T-helper 1 cell treated with Interleukin-12 subunit alpha and Interleukin-12 subunit beta and Interleukin-4 antibody, amounts not matched to agents 30 μg/mL and 1 μg/mL, for 36 hours (primary cell): ENCODE results near the gene TMEM18.

Experiments
- H3K27ac Mint-ChIP-seq: one replicate; pipeline ENCODE4 v1.8.0; 2021; ENCODE audit warnings: mild to moderate bottlenecking, mixed read lengths
- H3K27me3 Mint-ChIP-seq: one replicate; pipeline ENCODE4 v1.8.0; 2021; ENCODE audit warnings: low read depth, mixed read lengths
- H3K36me3 Mint-ChIP-seq: one replicate; pipeline ENCODE4 v1.8.0; 2021; ENCODE audit warnings: low read depth, mixed read lengths
- H3K4me1 Mint-ChIP-seq: one replicate; pipeline ENCODE4 v1.8.0; 2021; ENCODE audit warnings: low read depth, mixed read lengths
- H3K4me3 Mint-ChIP-seq: one replicate; pipeline ENCODE4 v1.8.0; 2021; ENCODE audit warnings: mild to moderate bottlenecking, moderate library complexity, mixed read lengths
- H3K9me3 Mint-ChIP-seq: one replicate; pipeline ENCODE4 v1.8.0; 2021; ENCODE audit warnings: mixed read lengths

Gene TMEM18

DNA sequence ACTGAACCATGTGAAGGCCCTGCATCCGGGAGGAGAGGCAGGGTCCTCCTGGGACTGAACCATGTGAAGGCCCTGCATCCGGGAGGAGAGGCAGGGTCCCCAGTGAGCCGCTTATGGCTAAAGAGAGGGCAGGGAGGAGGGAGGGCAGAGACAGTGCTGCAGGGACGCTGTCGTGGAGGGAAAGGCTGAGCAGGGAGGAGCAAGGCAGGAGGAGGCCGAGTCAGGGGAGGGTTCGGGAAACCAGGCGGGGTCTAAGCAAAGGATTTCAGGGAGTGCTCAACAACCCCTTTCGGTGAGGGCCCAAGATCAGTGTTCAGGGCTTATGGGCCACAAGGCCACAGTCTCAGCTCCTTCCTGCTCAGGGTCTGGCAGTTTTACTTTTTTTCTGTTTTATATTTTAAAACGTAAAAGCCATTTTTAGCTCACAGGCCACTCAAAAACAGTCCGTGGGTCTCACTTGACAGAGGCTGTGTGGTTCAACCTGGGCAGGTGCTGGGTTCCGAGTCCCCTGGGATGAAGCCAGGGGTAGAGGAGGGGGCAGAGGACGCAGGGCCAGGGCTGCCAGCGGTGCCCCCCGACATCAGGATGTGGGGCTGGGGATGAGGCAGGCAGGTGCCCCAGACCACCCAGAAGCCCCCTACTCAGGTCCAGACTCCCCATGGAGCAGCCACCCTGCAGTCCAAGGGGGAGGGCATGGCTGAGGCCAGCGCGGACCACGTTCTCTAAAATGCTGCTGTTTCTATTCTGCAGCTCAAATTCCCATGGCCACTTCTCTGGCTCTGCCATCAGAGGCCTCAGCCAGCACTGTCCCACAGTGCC is 5.2 kb downstream of the TMEM18 start:
- H3K27me3 Mint-ChIP-seq = no peaks in the 10 kb centered on the region
- H3K36me3 Mint-ChIP-seq = peaks cover 38% of the 10 kb centered on the region
- H3K4me1 Mint-ChIP-seq = peaks cover 18% of the 10 kb centered on the region
- H3K9me3 Mint-ChIP-seq = peaks cover 5% of the 10 kb centered on the region
- no peak overlapping the region for H3K4me3 Mint-ChIP-seq
- H3K27ac Mint-ChIP-seq = no peak overlapping the region

DNA sequence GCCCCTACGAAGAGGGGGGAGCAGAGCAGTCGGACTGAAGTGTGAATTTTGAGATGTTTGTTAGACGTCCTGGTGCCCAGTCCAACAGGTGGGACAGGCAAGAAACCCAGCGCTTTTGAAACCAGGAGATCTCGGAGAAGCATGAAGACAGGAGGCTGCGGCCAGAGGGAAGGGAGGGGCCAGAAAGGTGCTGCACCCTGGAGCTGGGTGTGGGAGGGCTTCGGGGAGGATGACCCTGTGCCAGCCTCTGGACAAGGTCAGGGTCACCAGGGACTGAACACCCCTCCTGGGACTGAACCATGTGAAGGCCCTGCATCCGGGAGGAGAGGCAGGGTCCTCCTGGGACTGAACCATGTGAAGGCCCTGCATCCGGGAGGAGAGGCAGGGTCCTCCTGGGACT is 6.1 kb downstream of the TMEM18 start:
- Mint-ChIP-seq H3K27me3 (no peaks in the 10 kb centered on the region), H3K4me3 (no peak overlapping the region), H3K9me3 (peaks cover 6% of the 10 kb centered on the region), H3K4me1 (peaks cover 16% of the 10 kb centered on the region), H3K36me3 (peaks cover 43% of the 10 kb centered on the region), H3K27ac (no peak overlapping the region)

DNA sequence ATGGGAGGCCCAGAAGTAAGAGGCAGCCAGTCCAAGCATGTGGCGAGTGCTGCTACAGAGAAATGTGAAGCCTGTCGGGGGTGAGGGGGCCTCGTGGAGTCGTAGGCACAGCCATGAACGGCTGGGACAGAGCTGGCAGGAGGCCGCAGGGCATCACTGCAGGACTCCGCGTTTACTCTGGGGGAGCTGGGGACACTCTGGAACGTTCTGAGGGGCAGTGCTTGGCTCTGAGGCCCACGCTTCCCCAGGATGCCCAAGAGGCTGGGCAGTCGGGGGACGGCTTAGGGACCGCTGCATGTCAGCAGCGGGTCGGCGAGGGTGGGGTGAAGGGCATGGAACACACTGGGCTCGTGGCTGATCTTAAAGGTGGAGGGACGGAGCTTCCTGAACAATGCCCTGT is 6.6 kb downstream of the TMEM18 start:
- H3K9me3 Mint-ChIP-seq = peaks cover 11% of the 10 kb centered on the region
- H3K27ac Mint-ChIP-seq = no peak overlapping the region
- no peak overlapping the region for H3K4me3 Mint-ChIP-seq
- peaks cover 15% of the 10 kb centered on the region for H3K4me1 Mint-ChIP-seq
- no peaks in the 10 kb centered on the region for H3K27me3 Mint-ChIP-seq
- peaks cover 48% of the 10 kb centered on the region for H3K36me3 Mint-ChIP-seq

DNA sequence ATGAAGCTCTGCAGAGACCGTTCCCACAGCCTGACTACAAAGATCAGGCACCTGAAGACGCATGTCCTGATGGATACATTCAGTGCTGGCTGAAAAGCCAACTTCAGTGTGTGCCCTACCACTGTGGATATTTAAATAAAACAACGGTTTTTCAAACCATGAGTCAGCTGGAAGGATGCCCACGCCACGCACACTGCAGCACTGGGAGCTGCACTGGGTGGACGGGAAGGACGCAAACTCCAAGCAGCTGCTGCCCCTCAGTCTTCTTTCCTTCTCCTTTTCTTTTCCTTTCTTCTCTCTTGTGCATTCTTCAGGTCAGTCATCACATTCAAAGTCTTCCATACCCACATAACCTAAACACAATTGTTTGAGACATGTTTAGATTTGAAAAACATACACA is 7.9 kb downstream of the TMEM18 start:
- peaks cover 20% of the 10 kb centered on the region for H3K9me3 Mint-ChIP-seq

DNA sequence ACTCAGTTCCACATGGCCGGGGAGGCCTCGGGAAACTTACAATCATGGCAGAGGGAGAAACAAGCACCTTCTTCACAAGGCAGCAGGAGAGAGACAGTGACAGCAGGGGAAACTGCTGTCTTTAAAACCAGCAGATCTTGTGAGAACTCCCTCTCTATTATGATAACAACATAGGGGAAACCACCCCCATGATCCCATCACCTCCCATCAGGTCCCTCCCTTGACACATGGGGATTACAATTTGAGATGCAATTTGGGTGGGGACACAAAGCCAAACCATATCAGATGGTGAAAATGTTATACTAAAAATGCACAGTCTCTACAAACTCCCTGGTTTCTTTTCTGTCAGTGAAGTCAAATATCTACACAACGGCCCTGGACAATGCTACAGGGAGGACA is 9.2 kb downstream of the TMEM18 start:
- Mint-ChIP-seq H3K27ac (no peak overlapping the region), H3K4me1 (peaks cover 8% of the 10 kb centered on the region), H3K9me3 (peaks cover 20% of the 10 kb centered on the region), H3K36me3 (peaks cover 67% of the 10 kb centered on the region), H3K27me3 (no peaks in the 10 kb centered on the region), H3K4me3 (no peak overlapping the region)

More for the DNA sequence above, 7.9 kb downstream of the TMEM18 start:
- no peak overlapping the region for H3K4me3 Mint-ChIP-seq
- H3K36me3 Mint-ChIP-seq = peaks cover 56% of the 10 kb centered on the region
- H3K27ac Mint-ChIP-seq = no peak overlapping the region
- H3K27me3 Mint-ChIP-seq = no peaks in the 10 kb centered on the region
- peaks cover 7% of the 10 kb centered on the region for H3K4me1 Mint-ChIP-seq

DNA sequence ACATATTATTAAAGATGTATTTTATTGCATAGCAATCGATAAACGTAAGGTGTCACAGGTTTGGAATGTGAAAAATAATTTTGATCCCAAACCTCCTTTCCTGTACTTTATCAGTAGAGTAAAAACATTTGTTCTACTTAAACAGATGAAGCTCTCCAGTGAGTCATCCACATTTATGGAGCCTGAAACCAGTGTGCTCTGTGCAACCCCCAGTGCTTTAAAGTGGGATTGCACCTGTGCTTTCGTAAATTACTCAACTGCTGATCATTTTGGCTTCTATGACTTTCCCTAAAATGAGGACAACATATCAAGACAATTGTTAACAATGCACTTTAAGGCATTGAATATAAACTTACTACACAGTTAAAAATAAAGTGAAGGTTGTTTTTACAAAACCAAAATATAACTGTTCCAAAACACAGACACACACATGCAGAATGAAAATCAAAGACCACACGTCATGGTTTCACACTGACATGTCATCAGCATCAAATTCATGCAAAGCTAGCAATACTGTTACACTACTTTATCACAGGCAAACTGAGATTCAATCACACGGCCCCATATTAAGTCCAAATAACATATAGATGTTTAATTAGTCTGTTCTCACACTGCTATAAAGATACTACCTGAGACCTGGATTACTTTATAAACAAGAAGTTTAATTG is 9.7 kb downstream of the TMEM18 start:
- Mint-ChIP-seq H3K36me3 (peaks cover 64% of the 10 kb centered on the region), H3K4me3 (no peak overlapping the region), H3K9me3 (peaks cover 20% of the 10 kb centered on the region), H3K27me3 (no peaks in the 10 kb centered on the region), H3K4me1 (peaks cover 12% of the 10 kb centered on the region), H3K27ac (no peak overlapping the region)

DNA sequence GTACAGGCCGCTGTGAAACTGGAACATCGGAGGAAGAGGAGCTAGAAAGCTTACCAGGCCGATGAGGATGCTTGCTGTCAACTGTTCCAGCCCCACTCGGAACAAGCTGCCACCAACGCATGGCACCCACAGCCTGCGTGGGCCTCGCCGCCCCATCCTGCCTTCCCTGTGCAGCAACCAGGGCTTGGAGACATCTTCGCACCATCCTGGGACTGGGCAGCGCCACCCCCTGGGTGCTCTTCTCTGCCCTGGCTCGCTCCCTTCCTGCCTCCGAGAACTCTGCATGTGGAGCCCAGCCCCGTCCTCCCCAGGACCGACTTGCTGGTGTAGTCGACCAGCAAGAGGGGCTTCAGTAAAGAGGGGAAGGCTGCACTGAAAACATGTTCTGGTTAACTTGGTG is 10.8 kb downstream of the TMEM18 start:
- no peak overlapping the region for H3K4me3 Mint-ChIP-seq
- no peak overlapping the region for H3K27ac Mint-ChIP-seq

DNA sequence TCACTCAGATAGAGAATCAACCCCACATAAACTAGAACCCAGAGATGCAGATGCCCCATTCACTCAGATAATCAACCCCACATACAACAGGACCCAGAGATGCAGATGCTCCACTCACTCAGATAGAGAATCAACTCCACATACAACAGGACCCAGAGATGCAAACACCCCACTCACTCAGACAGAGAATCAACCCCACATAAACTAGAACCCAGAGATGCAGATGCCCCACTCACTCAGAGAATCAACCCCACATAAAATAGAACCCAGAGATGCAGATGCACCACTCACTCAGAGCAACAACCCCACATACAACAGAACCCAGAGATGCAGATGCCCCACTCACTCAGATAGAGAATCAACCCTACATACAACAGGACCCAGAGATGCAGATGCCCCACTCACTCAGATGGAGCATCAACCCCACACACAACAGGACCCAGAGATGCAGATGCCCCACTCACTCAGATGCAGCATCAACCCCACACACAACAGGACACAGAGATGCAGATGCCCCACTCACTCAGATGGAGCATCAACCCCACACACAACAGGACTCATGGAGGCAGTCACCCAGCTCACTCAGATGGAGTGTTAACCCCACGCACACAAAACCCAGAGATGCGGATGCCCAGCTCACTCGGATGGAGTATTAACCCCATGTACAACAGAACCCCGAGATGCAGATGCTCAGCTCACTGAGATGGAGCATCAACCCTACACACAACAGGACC is 11.7 kb downstream of the TMEM18 start:
- Mint-ChIP-seq H3K4me1 (peaks cover 16% of the 10 kb centered on the region), H3K9me3 (peaks cover 20% of the 10 kb centered on the region)

More for the DNA sequence above, 10.8 kb downstream of the TMEM18 start:
- H3K9me3 Mint-ChIP-seq = peaks cover 20% of the 10 kb centered on the region
- peaks cover 64% of the 10 kb centered on the region for H3K36me3 Mint-ChIP-seq
- H3K4me1 Mint-ChIP-seq = peaks cover 16% of the 10 kb centered on the region
- H3K27me3 Mint-ChIP-seq = peaks cover 2% of the 10 kb centered on the region

DNA sequence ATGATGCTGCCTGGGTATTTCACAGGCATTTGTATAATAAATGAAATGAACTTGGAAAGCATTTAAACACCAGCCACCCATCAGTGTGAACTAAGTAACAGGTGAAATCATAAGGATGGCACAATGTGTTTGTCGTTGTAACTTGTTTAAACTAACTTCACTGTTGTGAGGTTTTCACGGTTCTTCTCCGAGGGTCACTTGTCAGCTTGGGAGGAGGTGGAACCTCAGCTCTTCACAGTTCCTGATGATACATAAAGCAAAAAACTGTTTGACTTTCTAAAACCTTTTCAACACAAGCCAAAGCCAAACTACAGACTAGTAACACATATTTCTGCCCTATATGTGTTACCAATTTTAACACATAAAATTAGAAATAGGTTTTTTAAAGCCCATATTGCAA is 13.1 kb downstream of the TMEM18 start:
- Mint-ChIP-seq H3K4me1 (peaks cover 16% of the 10 kb centered on the region), H3K27me3 (peaks cover 7% of the 10 kb centered on the region), H3K4me3 (no peak overlapping the region), H3K9me3 (peaks cover 20% of the 10 kb centered on the region), H3K36me3 (peaks cover 48% of the 10 kb centered on the region), H3K27ac (no peak overlapping the region)

More for the DNA sequence above, 11.7 kb downstream of the TMEM18 start:
- Mint-ChIP-seq H3K4me3 (no peak overlapping the region), H3K27ac (no peak overlapping the region), H3K27me3 (peaks cover 3% of the 10 kb centered on the region), H3K36me3 (peaks cover 59% of the 10 kb centered on the region)

DNA sequence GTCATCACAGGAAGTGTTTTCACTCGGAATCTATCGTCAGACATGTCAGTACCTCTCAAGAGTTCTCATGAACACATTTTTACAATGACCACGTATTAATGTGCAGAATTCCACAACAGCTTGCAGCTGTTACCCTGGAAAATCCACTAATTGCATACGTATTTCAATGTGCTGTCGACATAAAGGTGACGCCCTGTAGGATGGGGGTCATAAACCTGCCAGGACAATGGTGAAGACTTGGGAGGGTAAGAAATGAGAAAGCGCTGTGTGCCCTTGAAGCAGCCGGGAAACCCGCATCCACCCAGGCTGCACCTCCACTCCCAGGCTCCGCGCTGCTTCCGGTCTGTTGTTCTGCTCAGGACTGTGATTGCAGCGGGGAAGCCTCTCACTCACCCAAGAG is 14.0 kb downstream of the TMEM18 start:
- H3K9me3 Mint-ChIP-seq = peaks cover 20% of the 10 kb centered on the region
- no peak overlapping the region for H3K27ac Mint-ChIP-seq
- H3K27me3 Mint-ChIP-seq = peaks cover 8% of the 10 kb centered on the region
- peaks cover 40% of the 10 kb centered on the region for H3K36me3 Mint-ChIP-seq
- H3K4me1 Mint-ChIP-seq = peaks cover 16% of the 10 kb centered on the region
- H3K4me3 Mint-ChIP-seq = no peak overlapping the region

DNA sequence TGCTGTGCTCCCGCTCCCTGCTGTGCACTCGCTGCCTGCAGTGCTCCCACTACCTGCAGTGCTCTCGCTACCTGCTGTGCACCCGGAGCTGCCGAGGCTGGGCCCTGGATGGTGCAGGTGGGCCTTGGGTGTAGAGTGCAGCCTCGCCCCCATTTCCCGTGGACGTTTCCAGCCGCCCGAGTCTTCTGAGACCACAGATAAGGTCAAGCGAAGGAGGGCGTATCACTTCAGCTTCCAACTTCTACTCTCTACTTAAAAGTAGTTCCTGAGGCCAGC is 15.9 kb downstream of the TMEM18 start:
- Mint-ChIP-seq H3K9me3 (peaks cover 15% of the 10 kb centered on the region), H3K36me3 (peaks cover 27% of the 10 kb centered on the region), H3K4me1 (peaks cover 21% of the 10 kb centered on the region), H3K27ac (no peak overlapping the region), H3K4me3 (no peak overlapping the region), H3K27me3 (peaks cover 8% of the 10 kb centered on the region)

DNA sequence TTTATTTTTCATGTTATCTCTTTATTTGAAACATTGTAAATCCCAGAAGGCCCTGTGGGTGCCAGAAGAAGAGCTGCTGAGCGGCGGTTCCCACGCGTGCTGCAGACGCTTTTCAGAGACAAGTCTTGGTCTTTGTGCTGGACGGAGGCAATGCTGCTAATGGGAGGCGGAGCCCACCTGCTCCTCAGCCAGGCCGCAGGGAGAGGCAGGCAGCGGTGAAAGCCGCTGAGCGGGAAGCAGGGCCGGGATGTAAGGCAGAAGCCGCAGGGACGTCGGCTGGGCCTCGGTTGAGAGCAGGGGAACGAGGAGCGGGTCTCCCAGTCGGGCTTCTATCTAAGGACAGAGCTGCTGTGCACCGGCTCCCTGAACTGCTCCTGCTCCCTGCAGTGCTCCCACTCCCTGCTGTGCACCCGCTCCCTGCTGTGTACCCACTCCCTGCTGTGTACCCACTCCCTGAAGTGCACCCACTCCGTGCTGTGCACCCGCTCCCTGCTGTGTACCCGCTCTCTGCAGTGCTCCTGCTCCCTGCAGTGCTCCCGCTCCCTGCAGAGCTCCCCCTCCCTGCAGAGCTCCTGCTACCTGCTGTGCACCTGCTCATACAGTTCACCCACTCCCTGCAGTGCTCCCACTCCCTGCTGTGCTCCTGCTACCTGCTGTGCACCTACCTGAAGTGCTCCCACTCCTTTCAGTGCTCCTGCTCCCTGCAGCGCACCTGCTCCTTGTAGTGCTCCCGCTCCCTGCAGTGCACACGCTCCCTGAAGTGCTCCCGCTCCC is 16.4 kb downstream of the TMEM18 start:
- Mint-ChIP-seq H3K9me3 (peaks cover 10% of the 10 kb centered on the region), H3K27ac (no peak overlapping the region), H3K27me3 (peaks cover 8% of the 10 kb centered on the region), H3K4me1 (peaks cover 21% of the 10 kb centered on the region), H3K36me3 (peaks cover 22% of the 10 kb centered on the region), H3K4me3 (no peak overlapping the region)

DNA sequence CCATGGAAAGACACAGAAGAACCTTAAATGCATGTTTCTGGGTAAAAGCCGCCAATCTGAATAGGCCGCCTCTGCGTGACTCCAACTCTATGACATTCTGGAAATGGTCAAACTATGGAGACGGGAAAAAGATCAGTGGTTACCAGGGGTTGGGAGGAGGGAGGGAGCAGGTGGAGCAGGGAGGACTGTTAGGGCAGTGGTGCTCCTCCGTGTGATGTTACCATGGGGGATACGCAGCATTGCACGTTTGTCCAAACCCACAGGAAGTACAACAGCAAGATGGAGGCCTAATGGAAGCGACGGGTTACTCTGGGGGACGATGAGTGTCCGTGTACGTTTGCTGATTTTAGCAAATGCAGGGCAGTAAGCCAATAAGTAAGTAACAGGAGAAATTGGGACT is 17.2 kb downstream of the TMEM18 start:
- H3K4me1 Mint-ChIP-seq = peaks cover 21% of the 10 kb centered on the region
- no peak overlapping the region for H3K4me3 Mint-ChIP-seq
- H3K36me3 Mint-ChIP-seq = peaks cover 14% of the 10 kb centered on the region
- no peak overlapping the region for H3K27ac Mint-ChIP-seq
- peaks cover 3% of the 10 kb centered on the region for H3K9me3 Mint-ChIP-seq
- peaks cover 8% of the 10 kb centered on the region for H3K27me3 Mint-ChIP-seq

DNA sequence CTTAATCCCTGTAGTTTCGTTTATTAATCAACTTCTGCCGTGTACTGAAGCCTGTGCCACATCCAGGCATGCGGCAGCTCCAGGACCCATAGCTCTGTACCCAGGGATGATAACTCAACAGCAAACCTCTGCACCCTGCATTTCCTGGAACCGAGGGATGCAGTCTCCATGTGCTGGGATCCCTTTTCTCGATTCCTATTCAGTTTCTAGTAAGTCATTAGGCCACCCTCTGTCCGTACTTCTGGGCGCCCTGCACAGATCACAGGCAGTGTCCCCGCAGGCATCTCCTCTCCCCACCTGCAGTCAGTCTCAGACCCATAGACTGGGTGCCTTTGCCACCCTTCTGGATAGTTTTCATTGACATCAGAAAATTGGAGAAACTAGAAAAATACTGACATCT is 18.8 kb downstream of the TMEM18 start:
- Mint-ChIP-seq H3K27ac (no peak overlapping the region), H3K9me3 (no peaks in the 10 kb centered on the region), H3K4me3 (no peak overlapping the region), H3K36me3 (peaks cover 3% of the 10 kb centered on the region), H3K27me3 (peaks cover 8% of the 10 kb centered on the region), H3K4me1 (peaks cover 17% of the 10 kb centered on the region)
